HG02943 (cell line): ENCODE data around the gene GREB1L.

Experiments used
- ATAC-seq: cut with Tn5 transposase; IDR thresholded peaks from one replicate; pipeline ENCODE4 v1.9.1; 2021; ENCODE audit warnings: mild to moderate bottlenecking, low read depth, moderate library complexity; ENCODE audit not compliant: unreplicated experiment

The GREB1L gene

GRCh38 chr18:21443776-21444464 is 201.9 kb downstream of the GREB1L start:
- ATAC-seq: no peak

- ATAC-seq: no peak
Measured at GRCh38 chr18:21444465-21445212, 202.6 kb downstream of the GREB1L start.

- ATAC-seq: no peak
Measured at GRCh38 chr18:21448299-21448698, 206.3 kb downstream of the GREB1L start.

- ATAC-seq: no peak
Measured at GRCh38 chr18:21449367-21450290, 207.6 kb downstream of the GREB1L start.

- no peak for ATAC-seq
Measured at GRCh38 chr18:21450503-21450902, 208.5 kb downstream of the GREB1L start.

- ATAC-seq: no peak
Measured at GRCh38 chr18:21450913-21451312, 208.9 kb downstream of the GREB1L start.

GRCh38 chr18:21451851-21452250 is 209.8 kb downstream of the GREB1L start:
- ATAC-seq: no peak

GRCh38 chr18:21452276-21452780 is 210.3 kb downstream of the GREB1L start:
- no peak for ATAC-seq

GRCh38 chr18:21452796-21453510 is 210.9 kb downstream of the GREB1L start:
- ATAC-seq: no peak

- no peak for ATAC-seq
Measured at GRCh38 chr18:21453511-21453901, 211.5 kb downstream of the GREB1L start.

- no peak for ATAC-seq
Measured at GRCh38 chr18:21454725-21455124, 212.7 kb downstream of the GREB1L start.

- no peak for ATAC-seq
Measured at GRCh38 chr18:21456428-21457178, 214.6 kb downstream of the GREB1L start.

GRCh38 chr18:21457179-21457535 is 215.1 kb downstream of the GREB1L start:
- no peak for ATAC-seq

- no peak for ATAC-seq
Measured at GRCh38 chr18:21458310-21458709, 216.3 kb downstream of the GREB1L start.

GRCh38 chr18:21458788-21459187 is 216.8 kb downstream of the GREB1L start:
- ATAC-seq: no peak

- ATAC-seq: no peak
Measured at GRCh38 chr18:21459706-21460286, 217.8 kb downstream of the GREB1L start.

- ATAC-seq: no peak
Measured at GRCh38 chr18:21461460-21461859, 219.4 kb downstream of the GREB1L start.

GRCh38 chr18:21463718-21464117 is 221.7 kb downstream of the GREB1L start:
- ATAC-seq: no peak

- no peak for ATAC-seq
Measured at GRCh38 chr18:21468514-21469164, 226.6 kb downstream of the GREB1L start.
